Measurements from ENCODE around the gene MTSS2.

MTSS2 gene

GRCh38 chr16:70692873-70693671, 7.2 kb upstream of the MTSS2 start:
- TF ChIP-seq CTCF (IDR thresholded peaks at IDR 0.05): no peak
- Mint-ChIP-seq H3K27ac (peak overlapping the region; percentile 95), H3K36me3 (ENCODE audit: low read depth) (peaks cover 9% of the 10 kb centered on the region), H3K4me1 (peaks cover 50% of the 10 kb centered on the region), H3K9me3 (no peaks in the 10 kb centered on the region), H3K4me3 (no peak overlapping the region), H3K27me3 (ENCODE audit: low read depth, poor library complexity) (no peaks in the 10 kb centered on the region)
- DNase-seq: no peak

- no peaks in the 10 kb centered on the region for H3K9me3 Mint-ChIP-seq
- H3K4me1 Mint-ChIP-seq: peaks cover 58% of the 10 kb centered on the region
- peaks cover 5% of the 10 kb centered on the region for H3K36me3 Mint-ChIP-seq (ENCODE audit: low read depth)
- H3K4me3 Mint-ChIP-seq: no peak overlapping the region
- no peak for DNase-seq
- peaks cover 2% of the 10 kb centered on the region for H3K27me3 Mint-ChIP-seq (ENCODE audit: low read depth, poor library complexity)
- H3K27ac Mint-ChIP-seq: no peak overlapping the region
- no peak for TF ChIP-seq CTCF (IDR thresholded peaks at IDR 0.05)
Measured at GRCh38 chr16:70692130-70692872, 6.4 kb upstream of the MTSS2 start.

GRCh38 chr16:70691223-70692129, 5.6 kb upstream of the MTSS2 start:
- TF ChIP-seq CTCF (IDR thresholded peaks at IDR 0.05): no peak
- Mint-ChIP-seq H3K36me3 (ENCODE audit: low read depth) (peaks cover 5% of the 10 kb centered on the region), H3K27me3 (ENCODE audit: low read depth, poor library complexity) (peaks cover 5% of the 10 kb centered on the region), H3K4me3 (no peak overlapping the region), H3K9me3 (no peaks in the 10 kb centered on the region), H3K27ac (peak overlapping the region; percentile 72), H3K4me1 (peaks cover 66% of the 10 kb centered on the region)
- peak; percentile 49 for DNase-seq

- no peak for TF ChIP-seq CTCF (IDR thresholded peaks at IDR 0.05)
- Mint-ChIP-seq H3K9me3 (no peaks in the 10 kb centered on the region), H3K36me3 (ENCODE audit: low read depth) (peaks cover under 1% of the 10 kb centered on the region), H3K4me1 (peaks cover 60% of the 10 kb centered on the region), H3K27ac (no peak overlapping the region), H3K27me3 (ENCODE audit: low read depth, poor library complexity) (peaks cover 8% of the 10 kb centered on the region), H3K4me3 (no peak overlapping the region)
- DNase-seq: no peak
Measured at GRCh38 chr16:70689970-70690891, 4.4 kb upstream of the MTSS2 start.

Data from nephron progenitor cell (in vitro differentiated cells).